HepG2 (cell line): ENCODE data around the gene HSP90AB1. TPM values are rescaled to one million over a fixed set of nuclear protein-coding genes. Genes with fewer than 3 reads are reported as not detected.

Source experiments
- AHR ChIP-seq: IDR thresholded peaks from 2 replicates; pipeline ENCODE4 v1.6.1; 2018; ENCODE audit warnings: missing genetic modification reagents, missing compliant biosample characterization
- ASH2L ChIP-seq: fragments of 300-600, 200-600 bp; sonication (generic); IDR thresholded peaks from 2 replicates; pipeline ENCODE4 v1.7.0; 2017; ENCODE audit warnings: low read depth, mild to moderate bottlenecking, moderate library complexity, mixed read lengths, low read length; ENCODE audit not compliant: insufficient read length
- CSRNP1 ChIP-seq: sonication (generic); formaldehyde crosslinking; IDR thresholded peaks from 2 replicates; pipeline ENCODE4 v1.8.1; 2023; ENCODE audit warnings: mild to moderate bottlenecking, missing genetic modification reagents
- CTCF ChIP-seq: sonication (generic); formaldehyde crosslinking; IDR thresholded peaks from 2 replicates; pipeline ENCODE4 v1.5.0; 2020; ENCODE audit warnings: mild to moderate bottlenecking, missing genetic modification reagents, moderate library complexity
- GTF3A ChIP-seq: sonication (generic); formaldehyde crosslinking; conservative IDR thresholded peaks from 2 replicates; pipeline ENCODE4 v1.4.0; 2020; ENCODE audit warnings: mild to moderate bottlenecking, missing genetic modification reagents
- HNF1B ChIP-seq: sonication (generic); formaldehyde crosslinking; IDR thresholded peaks from 2 replicates; pipeline ENCODE4 v1.5.1; 2020; ENCODE audit warnings: mild to moderate bottlenecking, moderate library complexity, missing genetic modification reagents
- IKZF4 ChIP-seq: sonication (generic); formaldehyde crosslinking; IDR thresholded peaks from 2 replicates; pipeline ENCODE4 v1.5.1; 2020; ENCODE audit warnings: borderline replicate concordance, mild to moderate bottlenecking, low read depth, missing genetic modification reagents; ENCODE audit errors: not compliant biosample characterization
- MAFF ChIP-seq: IDR thresholded peaks from 2 replicates; pipeline ENCODE4 v1.6.1; 2011; ENCODE audit warnings: low read depth, low read length, improper control_type of control experiment
- RELA ChIP-seq: sonication (generic); formaldehyde crosslinking; IDR thresholded peaks from 2 replicates; pipeline ENCODE4 v1.4.0; 2020; ENCODE audit warnings: missing genetic modification reagents
- RNF219 ChIP-seq: sonication (generic); formaldehyde crosslinking; IDR thresholded peaks from 2 replicates; pipeline ENCODE4 v1.5.0; 2020; ENCODE audit warnings: mild to moderate bottlenecking, missing genetic modification reagents
- SAFB2 ChIP-seq: sonication (generic); formaldehyde crosslinking; IDR thresholded peaks from 2 replicates; pipeline ENCODE4 v1.5.1; 2020; ENCODE audit warnings: missing genetic modification reagents, low read depth, mild to moderate bottlenecking, borderline replicate concordance
- SIN3A ChIP-seq: IDR thresholded peaks from 2 replicates; pipeline ENCODE4 v1.6.1; 2011; ENCODE audit warnings: low read depth, mild to moderate bottlenecking, control low read depth, low read length, borderline replicate concordance
- SRSF4 ChIP-seq: fragments of 200-400 bp; formaldehyde crosslinking; IDR thresholded peaks from one replicate; pipeline ENCODE4 v1.6.1; 2018; ENCODE audit warnings: mild to moderate bottlenecking, low read depth, low read length, moderate library complexity; ENCODE audit not compliant: poor library complexity, severe bottlenecking
- ZMYM4 ChIP-seq: sonication (generic); formaldehyde crosslinking; IDR thresholded peaks from 2 replicates; pipeline ENCODE4 v1.8.1; 2023; ENCODE audit warnings: mild to moderate bottlenecking, missing genetic modification reagents
- ZNF235 ChIP-seq: sonication (generic); formaldehyde crosslinking; IDR thresholded peaks from 2 replicates; pipeline ENCODE4 v1.8.1; 2023; ENCODE audit warnings: mild to moderate bottlenecking, missing genetic modification reagents, borderline replicate concordance
- ZNF557 ChIP-seq: sonication (generic); formaldehyde crosslinking; IDR thresholded peaks from 2 replicates; pipeline ENCODE4 v1.4.0; 2020; ENCODE audit warnings: missing genetic modification reagents
- ZNF563 ChIP-seq: sonication (generic); formaldehyde crosslinking; IDR thresholded peaks from 2 replicates; pipeline ENCODE4 v1.8.0; 2022; ENCODE audit warnings: mild to moderate bottlenecking, moderate library complexity, missing genetic modification reagents
- ZNF577 ChIP-seq: sonication (generic); formaldehyde crosslinking; IDR thresholded peaks from 2 replicates; pipeline ENCODE4 v1.4.0; 2020; ENCODE audit warnings: mild to moderate bottlenecking, low read depth, missing genetic modification reagents, borderline replicate concordance
- ZNF605 ChIP-seq: sonication (generic); formaldehyde crosslinking; IDR thresholded peaks from 2 replicates; pipeline ENCODE4 v1.8.0; 2022; ENCODE audit warnings: mild to moderate bottlenecking, missing genetic modification reagents
- ZNF670 ChIP-seq: sonication (generic); formaldehyde crosslinking; IDR thresholded peaks from 2 replicates; pipeline ENCODE4 v1.8.0; 2022; ENCODE audit warnings: mild to moderate bottlenecking, missing genetic modification reagents, borderline replicate concordance
- ZNF768 ChIP-seq: sonication (generic); formaldehyde crosslinking; IDR thresholded peaks from 2 replicates; pipeline ENCODE4 v1.4.0; 2020; ENCODE audit warnings: missing genetic modification reagents
- ZSCAN29 ChIP-seq: sonication (generic); formaldehyde crosslinking; conservative IDR thresholded peaks from 2 replicates; pipeline ENCODE4 v1.4.0; 2020; ENCODE audit warnings: mild to moderate bottlenecking, missing genetic modification reagents
- polyA plus RNA-seq, 8 experiments: library from polyadenylated mRNA; depleted of rRNA in 3 of 8; stranded (reverse) in 7 of 8; unstranded in 1 of 8; fragments of >200 nt; fragmentation: Illumina TruSeq in 4 of 8; extraction: Trizol in 4 of 8; gene quantifications; 2 replicates each; pipeline versions ENCODE4 v1.2.1 to v1.2.3, GENCODE V29; 2011 to 2016; ENCODE audit warnings: low read depth in 4 of 8, missing spikeins in 1 of 8, mixed read lengths in 1 of 8; ENCODE audit not compliant: insufficient read depth in 1 of 8
- total RNA-seq, 5 experiments: library from RNA; depleted of rRNA; stranded (reverse); fragments of >200 nt; fragmentation: Illumina TruSeq; extraction: Trizol; gene quantifications; 2 replicates each; pipeline ENCODE4 v1.2.3, GENCODE V29; 2016; ENCODE audit warnings: low read depth in 1 of 5

HSP90AB1 gene
- total and polyA plus RNA-seq, 2 of the 13 experiments (the other 11 are each of a cell fraction or from before 2014, with no cell fraction given), result 1,325 to 1,472 TPM

- TF ChIP-seq CSRNP1 (peak; percentile 63), ZNF768 (CRISPR knock-in tag) (peak; percentile 50; the same call in 1 of the 2 replicates), SIN3A (peak; percentile 84; the same call in 1 of the 2 replicates), IKZF4 (CRISPR knock-in tag) (peak; percentile 83), MAFF (no peak), GTF3A (CRISPR knock-in tag) (no peak), ZMYM4 (CRISPR knock-in tag) (peak; percentile 40; the same call in 1 of the 2 replicates), ZNF557 (CRISPR knock-in tag) (peak; percentile 91; the same call in 1 of the 2 replicates), ZNF605 (CRISPR knock-in tag) (no peak), RNF219 (CRISPR knock-in tag) (no peak; the same call in 1 of the 2 replicates), ZNF577 (CRISPR knock-in tag) (no peak), ZNF670 (peak; percentile 54; the same call in 1 of the 2 replicates), ZNF235 (CRISPR knock-in tag) (no peak), ZNF563 (CRISPR knock-in tag) (peak; percentile 64; the same call in 1 of the 2 replicates), AHR (CRISPR knock-in tag) (peak; percentile 38; the same call in 1 of the 2 replicates), ZSCAN29 (CRISPR knock-in tag) (no peak), CTCF (CRISPR knock-in tag) (peak; percentile 56), RELA (0 out of 2 replicates have a peak, but pooled peaks have one; percentile 40), ASH2L (no peak), SAFB2 (CRISPR knock-in tag) (peak; percentile 55; the same call in 1 of the 2 replicates), HNF1B (CRISPR knock-in tag) (0 out of 2 replicates have a peak, but pooled peaks have one; percentile 9), SRSF4 (no peak)
Observed at GRCh38 chr6:44223319-44224028, 23.4 kb upstream of the HSP90AB1 start, which contains the start of gene SLC29A1 (continued).
